GM19043 (cell line): Measurements from ENCODE around the gene ZNF581.

ENCODE experiments used
- ATAC-seq: cut with Tn5 transposase; IDR thresholded peaks from one replicate; pipeline ENCODE4 v1.9.1; 2021; ENCODE audit warnings: low read depth; ENCODE audit not compliant: unreplicated experiment

ZNF581 gene

GRCh38 chr19:55676889-55677505 lies 33.5 kb downstream of the ZNF581 start:
- ATAC-seq, result no peak

GRCh38 chr19:55677572-55678028 lies 34.2 kb downstream of the ZNF581 start:
- ATAC-seq, result no peak

GRCh38 chr19:55678121-55678671 lies 34.7 kb downstream of the ZNF581 start:
- peak; percentile 79 for ATAC-seq

- no peak for ATAC-seq
These were observed 36.2 kb downstream of the ZNF581 start for GRCh38 chr19:55679343-55680257.

GRCh38 chr19:55680339-55681130 lies 37.1 kb downstream of the ZNF581 start:
- no peak for ATAC-seq

GRCh38 chr19:55681131-55682092 lies 38.0 kb downstream of the ZNF581 start:
- ATAC-seq, result no peak

GRCh38 chr19:55683449-55684261 lies 40.2 kb downstream of the ZNF581 start:
- ATAC-seq, result no peak

GRCh38 chr19:55684946-55685681 lies 41.7 kb downstream of the ZNF581 start:
- no peak for ATAC-seq

GRCh38 chr19:55685776-55686175 lies 42.3 kb downstream of the ZNF581 start:
- no peak for ATAC-seq

GRCh38 chr19:55686311-55687050 lies 43.0 kb downstream of the ZNF581 start:
- ATAC-seq, result no peak

- ATAC-seq, result no peak
These were observed 44.1 kb downstream of the ZNF581 start for GRCh38 chr19:55687281-55688201.

GRCh38 chr19:55688422-55689218 lies 45.2 kb downstream of the ZNF581 start:
- no peak for ATAC-seq

GRCh38 chr19:55689411-55690108 lies 46.1 kb downstream of the ZNF581 start:
- no peak for ATAC-seq

GRCh38 chr19:55690109-55690768 lies 46.8 kb downstream of the ZNF581 start:
- ATAC-seq, result no peak
